PC-9 (cell line): ENCODE data around the gene C11orf52.

Source experiments
- CTCF ChIP-seq: fragments of 200-600 bp; sonication (generic); conservative IDR thresholded peaks from 2 replicates; pipeline ENCODE4 v1.6.1; 2017; ENCODE audit warnings: mixed run types, antibody characterized with exemption, mild to moderate bottlenecking, moderate library complexity
- EZH2 ChIP-seq: fragments of 200-600 bp; sonication (generic); IDR thresholded peaks from 2 replicates; pipeline ENCODE4 v1.8.0; 2017; ENCODE audit warnings: antibody characterized with exemption, low read depth

- TF ChIP-seq CTCF, result no peak
- no peak for TF ChIP-seq EZH2
These were observed 13.3 kb upstream of the C11orf52 start for GRCh38 chr11:111905411-111905810.
